Common myeloid progenitor, CD34-positive (primary cell): ENCODE data around the gene URAD.
A peak's percentile ranks its signal among the peaks of the same experiment; 100 is the strongest.
"Not testable (repeated sequence)": the region's sequence is repeated elsewhere in the genome, so short reads cannot be mapped to it uniquely, and the experiment has no call there.

ENCODE experiments used
- CTCF ChIA-PET: fragments of 350-600 bp; sonication (Branson Sonifier 250); formaldehyde crosslinking; loops from one replicate; lab custom pipeline; 2021; ENCODE audit warnings: antibody characterized with exemption; lab: Charles Lee
- POLR2A ChIA-PET: fragments of 350-600 bp; sonication (Branson Sonifier 250); formaldehyde crosslinking; loops from one replicate; lab custom pipeline; 2021; ENCODE audit warnings: antibody characterized with exemption; lab: Charles Lee
- DNase-seq, 3 donors: peaks; one replicate each; pipeline versions ENCODE4 v3.0.0 to v3.0.0-alpha.2; 2013
- H3K27ac ChIP-seq, 2 experiments: 1 replicate in 1 of 2; 2 replicates in 1 of 2; pipeline ENCODE4 v1.7.0; 2013; ENCODE audit warnings: inconsistent platforms in 2 of 2, low read length in 2 of 2, mild to moderate bottlenecking in 2 of 2, low read depth in 1 of 2, moderate library complexity in 1 of 2; ENCODE audit not compliant: severe bottlenecking in 2 of 2, insufficient read depth in 1 of 2, poor library complexity in 1 of 2
- H3K27me3 ChIP-seq, 5 experiments: replicated peaks in 2 of 5; 1 replicate in 3 of 5; 2 replicates in 2 of 5; pipeline versions ENCODE4 v1.6.1 to v1.7.0; 2013; ENCODE audit warnings: low read length in 4 of 5, mild to moderate bottlenecking in 2 of 5, moderate library complexity in 2 of 5, inconsistent platforms in 1 of 5; ENCODE audit not compliant: insufficient read depth in 5 of 5, control insufficient read depth in 4 of 5
- H3K36me3 ChIP-seq, 4 experiments: 1 replicate in 2 of 4; 2 replicates in 2 of 4; pipeline versions ENCODE4 v1.6.1 to v1.7.0; 2013; ENCODE audit warnings: low read length in 3 of 4, control low read depth in 1 of 4, mild to moderate bottlenecking in 1 of 4; ENCODE audit not compliant: control insufficient read depth in 4 of 4, insufficient read depth in 4 of 4
- H3K4me1 ChIP-seq, 4 experiments: 1 replicate in 3 of 4; 2 replicates in 1 of 4; pipeline versions ENCODE4 v1.6.1 to v1.7.1; 2013; ENCODE audit warnings: low read length in 3 of 4, mild to moderate bottlenecking in 3 of 4, control low read depth in 1 of 4, inconsistent platforms in 1 of 4, moderate library complexity in 1 of 4; ENCODE audit not compliant: control insufficient read depth in 4 of 4, insufficient read depth in 4 of 4; ENCODE audit errors: control extremely low read depth in 1 of 4
- H3K4me3 ChIP-seq, 7 experiments: 1 replicate in 4 of 7; 2 replicates in 3 of 7; pipeline versions ENCODE4 v1.5.1 to v1.7.0; 2013; ENCODE audit warnings: mild to moderate bottlenecking in 7 of 7, low read length in 6 of 7, moderate library complexity in 6 of 7, inconsistent platforms in 2 of 7, low read depth in 2 of 7, control low read depth in 1 of 7; ENCODE audit not compliant: insufficient read depth in 4 of 7, control insufficient read depth in 1 of 7; ENCODE audit errors: extremely low read depth in 1 of 7
- H3K9me3 ChIP-seq, 5 experiments: 1 replicate in 4 of 5; 2 replicates in 1 of 5; pipeline versions ENCODE4 v1.6.1 to v1.7.1; 2013; ENCODE audit warnings: low read length in 4 of 5, mild to moderate bottlenecking in 2 of 5, inconsistent platforms in 1 of 5, low read depth in 1 of 5, moderate library complexity in 1 of 5; ENCODE audit not compliant: control insufficient read depth in 4 of 5, insufficient read depth in 2 of 5; ENCODE audit errors: control extremely low read depth in 1 of 5
- WGBS: methylation state at CpG from one replicate; pipeline ENCODE4 v1.1.5; 2013; ENCODE audit not compliant: insufficient coverage; 5-methylcytosine and 5-hydroxymethylcytosine counted together

Gene URAD

DNA sequence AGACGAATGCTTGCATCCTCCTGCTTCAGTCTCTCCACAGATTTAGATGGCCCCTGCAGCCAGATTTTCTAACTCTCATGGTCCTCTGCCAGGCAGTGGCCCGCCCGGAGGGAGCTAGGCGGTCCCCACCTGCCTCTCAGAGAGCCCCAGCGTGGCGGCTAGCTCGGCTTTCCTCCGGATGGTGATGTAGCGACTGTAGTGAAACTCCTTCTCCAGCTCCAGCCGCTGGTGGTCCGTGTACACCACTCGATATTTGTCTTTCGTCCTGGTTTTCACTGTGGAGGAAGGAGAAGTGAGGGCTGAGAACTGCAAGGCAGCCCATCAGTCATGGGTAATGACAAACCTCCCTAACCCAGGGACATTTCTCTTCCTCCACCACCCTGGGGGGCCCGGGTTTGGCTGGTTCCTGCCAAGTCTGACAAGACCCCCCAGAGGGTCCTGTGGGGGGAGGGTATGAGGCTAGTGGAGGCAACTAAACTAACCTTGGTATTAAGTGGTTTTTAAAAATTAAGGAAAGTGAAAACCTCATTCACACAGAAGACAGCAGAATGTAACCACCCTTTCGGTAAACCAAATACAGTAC lies 23.7 kb downstream of the URAD start:
- POLR2A ChIA-PET = no interaction called here
- no peak for DNase-seq
- 0% methylated on average over 2 of the region's 15 CpGs for WGBS
- Histone ChIP-seq H3K27ac (no peak overlapping the region), H3K4me3 (no peak overlapping the region), H3K9me3 (no peaks in the 10 kb centered on the region), H3K4me1 (peaks cover 0 to 49% (median 37%) of the 10 kb centered on the region in 4 experiments), H3K36me3 (no peaks in the 10 kb centered on the region), H3K27me3 (peaks cover 6 to 100% (median 61%) of the 10 kb centered on the region in 5 experiments)
- CTCF ChIA-PET = interaction anchor here (0.9 to 4.1 kb wide), 7 partner anchors 10 to 603 kb away, joined by 3 to 16 read pairs (median 5); no protein-coding TSS in a partner anchor

DNA sequence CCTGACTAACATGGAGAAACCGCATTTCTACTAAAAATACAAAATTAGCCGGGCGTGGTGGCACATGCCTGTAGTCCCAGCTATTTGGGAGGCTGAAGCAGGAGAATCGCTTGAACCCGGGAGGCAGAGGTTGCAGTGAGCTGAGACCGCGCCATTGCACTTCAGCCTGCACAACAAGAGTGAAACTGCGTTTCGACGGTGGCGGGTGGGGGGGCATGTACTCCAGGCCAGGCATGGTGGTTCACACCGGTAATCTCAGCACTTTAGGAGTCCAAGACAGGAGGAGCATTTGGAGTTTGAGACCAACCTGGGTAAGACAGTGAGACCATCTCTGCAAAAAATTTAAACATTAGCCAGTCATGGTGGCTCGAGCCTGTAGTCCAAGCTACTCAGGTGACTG lies 24.3 kb downstream of the URAD start:
- Histone ChIP-seq H3K27me3 (peaks cover 3 to 100% (median 55%) of the 10 kb centered on the region in 5 experiments), H3K4me1 (peaks cover 0 to 47% (median 37%) of the 10 kb centered on the region in 4 experiments)
- H3K4me3 ChIP-seq, H3K27ac ChIP-seq, H3K36me3 ChIP-seq, POLR2A ChIA-PET, H3K9me3 ChIP-seq, DNase-seq: not testable (repeated sequence)
- 52% methylated on average over 11 of the region's 13 CpGs for WGBS
- CTCF ChIA-PET = interaction anchor here (1.1 to 4.1 kb wide), 6 partner anchors 9 to 602 kb away, joined by 3 to 16 read pairs (median 6); no protein-coding TSS in a partner anchor

DNA sequence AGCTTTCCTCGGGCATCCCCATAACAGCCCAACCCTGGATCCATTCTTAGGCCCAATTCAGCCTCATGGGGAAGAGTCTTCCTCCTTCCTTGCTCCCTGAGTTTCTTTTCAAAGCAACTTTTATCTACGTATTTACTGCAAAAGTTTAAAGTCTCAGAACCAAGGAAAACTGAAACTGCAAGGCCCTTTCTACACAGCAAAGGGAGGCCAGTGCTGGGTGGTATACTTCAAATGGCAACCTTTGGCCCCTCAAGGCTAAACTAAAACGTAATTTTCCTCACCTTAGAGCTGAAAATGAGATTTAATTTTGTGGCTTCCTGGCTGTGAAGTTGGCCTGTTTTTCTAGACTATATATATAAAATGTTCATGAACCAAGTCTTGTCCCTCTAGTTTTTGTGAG lies 25.0 kb downstream of the URAD start:
- CTCF ChIA-PET = interaction anchor here (1.1 to 4.1 kb wide), 3 partner anchors 9 to 421 kb away, joined by 3 to 16 read pairs (median 7); no protein-coding TSS in a partner anchor
- H3K4me1 ChIP-seq = peaks cover 0 to 40% (median 31%) of the 10 kb centered on the region in 4 experiments

DNA sequence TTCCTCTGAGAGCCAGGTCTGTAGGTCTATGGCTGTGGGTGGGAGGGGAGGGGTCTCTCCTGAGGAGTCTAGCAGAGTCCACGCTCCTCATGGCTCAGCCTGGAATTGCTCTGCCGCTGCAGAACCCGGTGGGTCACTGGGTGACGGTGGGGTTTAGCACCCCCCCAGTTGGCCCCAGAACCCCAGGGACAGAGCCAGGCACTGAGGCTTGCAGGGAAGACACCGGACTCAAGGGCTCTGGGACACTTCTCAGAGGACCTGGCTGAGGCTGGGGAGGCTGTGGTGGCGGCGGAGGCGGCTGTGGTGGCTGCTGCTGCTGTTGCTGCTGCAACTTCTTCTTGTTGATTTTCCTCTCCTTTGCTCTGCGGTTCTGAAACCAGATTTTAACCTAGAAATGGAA lies 25.5 kb downstream of the URAD start:
- DNase-seq = no peak
- Histone ChIP-seq H3K4me1 (peaks cover 0 to 35% (median 26%) of the 10 kb centered on the region in 4 experiments), H3K9me3 (no peaks in the 10 kb centered on the region), H3K27me3 (peaks cover 12 to 100% (median 60%) of the 10 kb centered on the region in 5 experiments), H3K27ac (no peak overlapping the region), H3K4me3 (no peak overlapping the region), H3K36me3 (no peaks in the 10 kb centered on the region)
- WGBS = 61% methylated on average over 7 of the region's 9 CpGs
- ChIA-PET CTCF (interaction anchor here (0.7 to 4.1 kb wide), 5 partner anchors 8 to 601 kb away, joined by 3 to 16 read pairs (median 7); no protein-coding TSS in a partner anchor), POLR2A (no interaction called here)

More for the DNA sequence above, 25.0 kb downstream of the URAD start:
- Histone ChIP-seq H3K9me3 (no peaks in the 10 kb centered on the region), H3K36me3 (no peaks in the 10 kb centered on the region), H3K27ac (no peak overlapping the region), H3K27me3 (peaks cover 10 to 100% (median 55%) of the 10 kb centered on the region in 5 experiments), H3K4me3 (no peak overlapping the region)
- POLR2A ChIA-PET = no interaction called here
- no peak for DNase-seq
- WGBS = 100% methylated on average over 2 of the region's 3 CpGs

DNA sequence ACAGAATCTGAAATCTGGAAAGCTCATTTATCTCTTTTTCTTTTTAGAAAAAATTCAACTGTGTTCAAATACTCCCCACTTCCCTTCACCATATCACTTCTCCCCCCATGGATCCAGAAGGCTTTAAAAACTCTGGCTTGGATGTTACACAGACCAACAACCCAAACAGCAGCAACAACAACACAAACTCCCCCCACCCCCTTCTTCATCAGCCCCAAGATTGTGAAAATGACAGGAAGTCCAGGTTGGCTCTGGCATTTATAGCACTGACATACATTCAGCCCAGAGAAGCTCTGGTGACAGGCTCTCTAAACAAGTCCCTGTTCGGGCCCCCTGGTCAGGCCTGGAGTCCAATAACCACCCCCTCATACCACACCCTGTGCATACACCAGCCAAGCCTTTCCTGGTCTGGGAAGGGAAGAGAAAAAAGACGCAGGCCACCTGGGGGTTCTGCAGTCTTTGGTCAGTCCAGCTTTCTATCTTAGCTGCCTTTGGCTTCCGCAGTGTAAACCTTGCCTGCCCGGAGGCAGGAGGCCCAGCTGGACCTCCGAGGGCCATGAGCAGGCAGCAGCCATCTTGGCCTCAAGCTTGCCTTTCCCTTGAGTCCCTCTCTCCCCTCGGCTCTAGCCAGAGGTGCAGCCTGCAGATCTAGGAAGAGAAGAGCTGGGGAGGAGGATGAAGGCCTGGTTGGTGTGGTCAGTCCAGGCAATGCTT lies 26.2 kb downstream of the URAD start:
- H3K4me1 ChIP-seq = peaks cover 0 to 29% (median 20%) of the 10 kb centered on the region in 4 experiments
- no peaks in the 10 kb centered on the region for H3K36me3 ChIP-seq
- no peak for DNase-seq
- CTCF ChIA-PET = interaction anchor here (0.7 to 4.1 kb wide), 5 partner anchors 8 to 600 kb away, joined by 3 to 16 read pairs (median 7); no protein-coding TSS in a partner anchor
- POLR2A ChIA-PET = no interaction called here
- H3K4me3 ChIP-seq = no peak overlapping the region
- no peak overlapping the region for H3K27ac ChIP-seq
- H3K27me3 ChIP-seq = peaks cover 16 to 100% (median 60%) of the 10 kb centered on the region in 5 experiments
- 57% methylated on average over 4 of the region's 6 CpGs for WGBS
- H3K9me3 ChIP-seq = no peaks in the 10 kb centered on the region

DNA sequence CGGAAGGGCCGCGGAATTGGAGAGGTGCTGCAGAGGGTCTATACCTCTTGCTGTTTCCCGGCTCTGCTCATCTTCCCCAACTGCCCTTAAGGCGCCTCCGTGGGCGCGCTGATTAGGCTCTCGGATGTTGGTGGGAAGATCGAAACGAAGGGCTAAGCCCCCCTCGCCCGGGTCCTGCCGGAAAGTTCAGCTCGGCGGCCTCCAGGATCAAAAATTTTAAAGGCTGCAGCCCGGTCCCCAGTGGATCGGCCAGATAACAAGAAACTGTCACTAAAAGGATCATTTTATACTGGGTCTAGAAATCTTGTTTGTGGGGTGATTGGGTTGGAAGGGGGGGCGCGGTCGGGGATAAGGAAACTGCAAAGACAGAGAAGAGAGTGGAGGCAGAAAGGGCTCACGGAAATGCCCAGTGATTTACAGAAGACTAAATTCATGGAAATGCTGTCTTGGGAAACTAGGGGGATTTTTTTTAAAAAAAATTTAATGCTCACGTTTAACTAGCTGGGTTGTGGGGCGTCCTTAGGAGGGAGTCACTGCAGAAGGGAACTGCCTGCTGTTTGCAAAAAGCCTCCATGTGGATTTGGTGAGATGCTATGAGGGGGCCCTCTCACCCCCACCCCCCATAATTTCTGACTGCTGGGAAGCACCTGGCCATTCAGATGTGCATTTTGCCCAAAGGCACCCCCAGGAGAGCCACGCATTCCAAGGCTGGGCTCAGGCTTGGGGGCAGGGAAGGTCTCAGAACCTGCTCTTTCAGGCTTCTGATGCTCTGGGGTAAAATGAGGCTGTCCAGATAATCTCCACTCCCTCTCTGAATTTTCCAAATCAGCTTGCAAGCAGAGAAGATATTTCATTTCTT lies 27.0 kb downstream of the URAD start:
- DNase-seq = no peak
- peak overlapping the region in 3 of 7 experiments; percentile 50 to 64 (median 61) for H3K4me3 ChIP-seq
- peaks cover 21 to 99% (median 66%) of the 10 kb centered on the region in 5 experiments for H3K27me3 ChIP-seq
- 6% methylated on average over 25 of the region's 25 CpGs for WGBS
- peaks cover 0 to 20% (median 16%) of the 10 kb centered on the region in 4 experiments for H3K4me1 ChIP-seq
- CTCF ChIA-PET = interaction anchor here (1.3 to 3.0 kb wide), 3 partner anchors 13 to 133 kb away, joined by 3 to 11 read pairs (median 4); no protein-coding TSS in a partner anchor
- no peak overlapping the region for H3K27ac ChIP-seq
- no peaks in the 10 kb centered on the region for H3K9me3 ChIP-seq
- POLR2A ChIA-PET = interaction anchor here (1.0 kb wide), 1 partner anchor 8 kb away, joined by 4 read pairs; no protein-coding TSS in a partner anchor
- H3K36me3 ChIP-seq = no peaks in the 10 kb centered on the region
